Stimulated activated CD8-positive, alpha-beta memory T cell treated with anti-CD3 and anti-CD28 coated beads, Interleukin-4, amount 100 ng/mL, for 24 hours (primary cell): ENCODE measurements around the gene JMY.
"Not testable (repeated sequence)": the region's sequence is repeated elsewhere in the genome, so short reads cannot be mapped to it uniquely, and the experiment has no call there.

ENCODE experiments used
- DNase-seq: peaks from one replicate; pipeline ENCODE4 v3.0.0-alpha.2; 2020; ENCODE audit warnings: low read depth

The JMY gene

GRCh38 chr5:79237740-79238560 is 2.0 kb downstream of the JMY start:
- no peak for DNase-seq

GRCh38 chr5:79240561-79240960 is 4.6 kb downstream of the JMY start:
- no peak for DNase-seq

GRCh38 chr5:79241535-79241979 is 5.6 kb downstream of the JMY start:
- no peak for DNase-seq

GRCh38 chr5:79242242-79243039 is 6.5 kb downstream of the JMY start:
- DNase-seq = no peak

- no peak for DNase-seq
Measured at GRCh38 chr5:79243224-79243623, 7.3 kb downstream of the JMY start.

- not testable (repeated sequence) for DNase-seq
Measured at GRCh38 chr5:79254067-79254466, 18.1 kb downstream of the JMY start.

GRCh38 chr5:79255786-79256557 is 20.0 kb downstream of the JMY start:
- no peak for DNase-seq

GRCh38 chr5:79256563-79256962 is 20.6 kb downstream of the JMY start:
- no peak for DNase-seq

GRCh38 chr5:79257314-79257713 is 21.4 kb downstream of the JMY start:
- no peak for DNase-seq

GRCh38 chr5:79258801-79259200 is 22.9 kb downstream of the JMY start:
- no peak for DNase-seq

- DNase-seq = no peak
Measured at GRCh38 chr5:79259383-79259782, 23.5 kb downstream of the JMY start.

- DNase-seq = no peak
Measured at GRCh38 chr5:79259810-79260209, 23.9 kb downstream of the JMY start.

- no peak for DNase-seq
Measured at GRCh38 chr5:79261897-79262296, 26.0 kb downstream of the JMY start.

GRCh38 chr5:79263290-79263689 is 27.4 kb downstream of the JMY start:
- DNase-seq = no peak

- DNase-seq = no peak
Measured at GRCh38 chr5:79267180-79267579, 31.2 kb downstream of the JMY start.

GRCh38 chr5:79269733-79270166 is 33.8 kb downstream of the JMY start:
- no peak for DNase-seq

GRCh38 chr5:79273341-79273740 is 37.4 kb downstream of the JMY start:
- no peak for DNase-seq

- no peak for DNase-seq
Measured at GRCh38 chr5:79284846-79285245, 48.9 kb downstream of the JMY start.

- no peak for DNase-seq
Measured at GRCh38 chr5:79285285-79285684, 49.4 kb downstream of the JMY start.

- DNase-seq = no peak
Measured at GRCh38 chr5:79285833-79286232, 49.9 kb downstream of the JMY start.

GRCh38 chr5:79287380-79287779 is 51.4 kb downstream of the JMY start:
- DNase-seq = no peak

- DNase-seq = no peak
Measured at GRCh38 chr5:79287907-79288306, 52.0 kb downstream of the JMY start.
